Measurements from ENCODE around the gene NDUFB1.
A peak's percentile ranks its signal among the peaks of the same experiment; 100 is the strongest.

NDUFB1 gene

GRCh38 chr14:92121670-92122350 lies at the start of gene NDUFB1, which contains the start of gene CPSF2:
Gene NDUFB1, minus strand, starts transcription at chr14:92121706. Its CDS starts 4,069 bp downstream, at chr14:92117637.
Gene CPSF2, plus strand, starts transcription at chr14:92121969. Its CDS starts 9,016 bp downstream, at chr14:92130985.
- DNase-seq, result peak; percentile 83

- DNase-seq, result no peak
Measured at GRCh38 chr14:92164958-92165357, 43.5 kb upstream of the NDUFB1 start.

- no peak for DNase-seq
Measured at GRCh38 chr14:92161521-92161920, 40.0 kb upstream of the NDUFB1 start.

GRCh38 chr14:92160619-92161018 lies 39.1 kb upstream of the NDUFB1 start:
- no peak for DNase-seq

GRCh38 chr14:92154283-92154942 lies 32.9 kb upstream of the NDUFB1 start:
- no peak for DNase-seq

GRCh38 chr14:92153581-92153980 lies 32.1 kb upstream of the NDUFB1 start:
- no peak for DNase-seq

- no peak for DNase-seq
Measured at GRCh38 chr14:92144708-92145107, 23.2 kb upstream of the NDUFB1 start.

- DNase-seq, result no peak
Measured at GRCh38 chr14:92143962-92144361, 22.5 kb upstream of the NDUFB1 start.

GRCh38 chr14:92143309-92143708 lies 21.8 kb upstream of the NDUFB1 start:
- DNase-seq, result no peak

GRCh38 chr14:92135269-92135668 lies 13.8 kb upstream of the NDUFB1 start:
- no peak for DNase-seq

- no peak for DNase-seq
Measured at GRCh38 chr14:92134456-92134855, 12.9 kb upstream of the NDUFB1 start.

GRCh38 chr14:92122761-92123160 lies 1.3 kb upstream of the NDUFB1 start:
- DNase-seq, result no peak

GRCh38 chr14:92122351-92122677 lies 808 bp upstream of the NDUFB1 start:
- no peak for DNase-seq

GRCh38 chr14:92121207-92121669 lies 268 bp downstream of the NDUFB1 start:
- DNase-seq, result no peak

- DNase-seq, result no peak
Measured at GRCh38 chr14:92109490-92109889, 12.0 kb downstream of the NDUFB1 start.

- peak; percentile 20 for DNase-seq
Measured at GRCh38 chr14:92108345-92109254, 12.9 kb downstream of the NDUFB1 start.

- peak; percentile 97 for DNase-seq
Measured at GRCh38 chr14:92106143-92106926, 15.2 kb downstream of the NDUFB1 start, which contains the start of gene ATXN3. Gene ATXN3, minus strand, starts transcription at chr14:92106582. Its CDS starts 30 bp downstream, at chr14:92106552.

GRCh38 chr14:92105893-92106142 lies 15.7 kb downstream of the NDUFB1 start:
- no peak for DNase-seq

- DNase-seq, result no peak
Measured at GRCh38 chr14:92105073-92105892, 16.2 kb downstream of the NDUFB1 start.

- no peak for DNase-seq
Measured at GRCh38 chr14:92103363-92103989, 18.0 kb downstream of the NDUFB1 start.

GRCh38 chr14:92099802-92100201 lies 21.7 kb downstream of the NDUFB1 start:
- DNase-seq, result no peak

All from stimulated activated CD4-positive, alpha-beta T cell treated with anti-CD3 and anti-CD28 coated beads, Interleukin-1b, Interleukin-23, amount 100 ng/mL, for 48 hours (primary cell).